ENCODE results near the gene HEBP1. TPM values are rescaled to one million over a fixed set of nuclear protein-coding genes. Genes with fewer than 3 reads are reported as not detected.

Gene HEBP1
- polyA plus RNA-seq, 3 donors: 69.9 to 80.7 (median 75.7) TPM

DNA sequence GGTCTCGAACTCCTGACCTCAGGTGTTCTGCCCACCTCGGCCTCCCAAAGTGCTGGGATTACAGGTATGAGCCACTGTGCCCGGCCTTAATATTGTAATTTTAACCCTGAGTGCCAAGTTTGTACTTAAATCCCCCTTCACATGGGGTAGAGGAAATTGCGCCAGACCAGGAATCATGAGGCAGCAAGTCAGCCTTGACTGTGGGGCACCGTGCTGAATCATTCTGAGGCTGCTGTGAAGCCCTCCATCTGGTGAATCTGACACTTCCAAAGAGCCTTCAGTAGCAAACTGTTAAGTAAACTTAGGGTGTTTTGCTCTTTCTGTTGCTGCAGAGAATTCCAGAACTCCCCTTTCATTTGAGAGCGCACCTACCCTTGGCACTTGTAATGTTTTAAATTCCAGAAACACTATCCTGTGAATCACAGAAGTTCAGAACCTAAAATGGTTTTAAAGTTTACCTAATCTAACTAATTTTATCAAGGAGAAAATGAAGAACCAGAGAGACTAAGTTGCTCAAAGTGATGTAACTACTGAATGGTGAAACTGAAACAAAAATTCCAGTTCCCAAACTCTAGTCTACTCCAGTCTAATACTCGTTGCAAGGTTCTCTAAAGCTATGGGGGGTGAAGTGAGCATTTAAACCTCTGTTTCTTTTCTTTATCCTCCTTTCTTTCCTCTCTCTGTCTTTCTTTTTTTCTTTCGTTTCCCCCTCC is 7.5 kb downstream of the HEBP1 start:
- DNase-seq (ENCODE audit: low read depth in 3 of 3, low spot score in 2 of 3): peak in 1 of 3 donors; percentile 52

DNA sequence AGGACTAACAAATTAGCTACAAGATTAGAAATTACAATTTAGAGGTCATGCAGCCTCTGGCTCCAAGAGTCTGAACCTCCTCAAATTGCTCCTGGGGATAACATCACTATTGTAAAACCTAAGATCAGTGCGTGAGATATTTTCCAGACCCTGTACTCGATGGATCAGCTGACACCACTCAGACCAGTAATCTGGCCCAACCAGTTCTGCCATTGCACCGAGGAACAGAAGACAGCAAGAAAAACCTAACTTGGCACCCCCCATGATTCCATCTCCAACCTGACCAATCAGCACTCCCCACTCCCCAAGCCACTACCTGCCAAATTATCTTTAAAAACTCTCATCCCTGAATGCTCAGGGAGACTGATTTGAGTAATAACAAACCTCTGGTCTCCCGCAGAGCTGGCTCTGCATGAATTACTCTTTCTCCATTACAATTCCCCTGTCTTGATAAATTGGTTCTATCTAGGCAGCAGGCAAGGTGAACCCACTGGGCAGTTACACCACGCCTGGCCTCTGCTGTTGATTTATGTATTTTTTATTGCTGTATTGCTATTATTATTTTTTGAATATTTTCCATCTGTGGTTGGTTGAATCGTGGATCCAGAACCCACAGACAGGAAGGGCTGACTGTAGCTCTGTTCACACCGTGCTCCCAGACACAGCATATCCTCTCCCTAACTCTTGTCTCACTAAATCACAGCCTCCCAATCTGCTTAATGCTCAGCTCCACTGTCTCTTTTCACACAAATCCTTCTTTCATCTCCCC is 9.2 kb downstream of the HEBP1 start:
- no peak for DNase-seq (ENCODE audit: low read depth in 3 of 3, low spot score in 2 of 3)

DNA sequence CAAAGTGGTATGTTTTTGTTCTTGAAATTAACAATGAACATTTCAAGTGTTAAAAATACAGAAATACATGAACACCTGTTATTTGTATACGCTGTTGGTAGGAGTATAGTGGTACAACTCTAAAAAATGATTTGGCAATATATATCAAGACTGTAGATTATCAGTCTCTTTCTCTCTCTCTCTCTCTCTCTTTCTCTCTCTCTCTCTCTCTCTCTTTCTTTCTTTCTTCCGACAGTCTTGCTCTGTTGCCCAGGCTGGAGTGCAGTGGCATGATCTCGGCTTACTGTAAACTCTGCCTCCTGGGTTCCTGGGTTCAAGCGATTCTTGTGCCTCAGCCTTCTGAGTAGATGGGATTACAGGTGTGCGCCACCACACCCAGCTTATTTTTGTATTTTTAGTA is 12.6 kb downstream of the HEBP1 start:
- no peak for DNase-seq (ENCODE audit: low read depth in 3 of 3, low spot score in 2 of 3)

DNA sequence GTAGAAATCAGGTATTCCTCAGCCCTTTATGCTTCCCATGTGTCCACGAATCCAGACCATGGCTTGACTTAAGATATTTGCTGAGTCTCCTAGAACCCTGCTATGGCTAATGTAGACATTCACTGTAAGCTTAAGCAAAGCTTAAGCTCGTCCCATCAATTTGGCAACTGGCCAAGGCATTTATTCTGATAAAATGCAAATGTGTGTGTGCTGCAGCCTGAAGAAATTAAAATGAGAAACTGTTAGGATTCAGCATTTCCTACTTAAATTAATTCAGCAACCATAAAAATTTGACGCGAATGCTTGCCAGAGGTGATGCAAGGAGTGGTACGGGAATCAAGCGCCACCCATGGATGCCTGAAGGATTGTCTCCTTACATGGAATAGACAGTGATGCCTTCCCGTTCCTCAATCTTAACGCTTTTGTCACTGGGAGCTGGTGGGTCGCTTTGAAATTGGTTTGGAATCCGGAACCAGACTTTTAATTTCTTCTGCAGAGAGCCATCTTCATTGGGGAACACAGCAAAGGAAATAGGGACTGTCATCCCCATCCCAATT is 13.2 kb downstream of the HEBP1 start:
- no peak for DNase-seq (ENCODE audit: low read depth in 3 of 3, low spot score in 2 of 3)

DNA sequence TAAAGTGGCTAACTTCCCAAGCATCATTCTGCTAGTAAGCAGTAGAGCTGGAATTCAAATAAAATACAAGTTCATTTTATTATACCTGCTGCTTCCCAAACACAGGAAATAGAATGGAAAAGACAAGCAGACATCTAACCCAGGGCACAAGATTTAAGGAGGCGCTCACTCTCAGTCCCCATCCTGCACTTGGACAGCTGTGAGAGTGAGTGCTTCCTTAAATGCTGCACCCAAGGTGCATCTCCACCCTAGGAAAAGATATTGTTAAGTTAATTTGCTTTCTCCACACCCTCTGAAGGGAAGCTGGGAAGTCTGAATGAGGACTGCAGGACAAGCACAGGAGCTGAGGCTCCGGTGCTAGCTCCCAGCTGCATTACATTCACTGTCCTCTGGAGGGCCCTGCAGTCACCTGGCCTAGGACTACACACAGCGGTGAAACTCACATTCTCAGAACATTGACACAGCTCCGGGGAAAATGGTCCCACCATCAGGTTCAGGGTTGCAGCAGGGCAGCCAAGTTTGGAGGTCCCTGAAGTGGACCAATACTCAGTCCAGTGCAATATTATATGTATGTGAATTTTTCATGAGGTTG is 14.2 kb downstream of the HEBP1 start:
- no peak for DNase-seq (ENCODE audit: low read depth in 3 of 3, low spot score in 2 of 3)

DNA sequence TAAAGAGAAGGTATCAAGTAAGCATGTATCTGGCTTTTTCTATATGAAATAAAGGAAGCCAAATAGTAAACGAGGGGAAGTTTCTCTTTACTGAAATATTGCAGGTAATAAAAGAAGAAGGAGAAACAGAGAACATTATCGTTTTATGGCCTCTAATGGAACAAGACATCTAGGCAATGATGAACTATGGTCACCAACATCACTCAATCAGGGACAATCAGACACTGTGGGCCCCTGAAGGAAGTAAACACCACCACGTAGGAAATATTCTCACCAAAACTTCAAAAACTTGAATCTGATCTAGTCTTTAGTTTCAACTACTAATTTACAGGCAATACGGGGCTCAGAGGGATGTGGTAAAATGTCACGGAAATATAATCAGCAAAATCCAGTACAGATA is 15.9 kb downstream of the HEBP1 start:
- no peak for DNase-seq (ENCODE audit: low read depth in 3 of 3, low spot score in 2 of 3)

DNA sequence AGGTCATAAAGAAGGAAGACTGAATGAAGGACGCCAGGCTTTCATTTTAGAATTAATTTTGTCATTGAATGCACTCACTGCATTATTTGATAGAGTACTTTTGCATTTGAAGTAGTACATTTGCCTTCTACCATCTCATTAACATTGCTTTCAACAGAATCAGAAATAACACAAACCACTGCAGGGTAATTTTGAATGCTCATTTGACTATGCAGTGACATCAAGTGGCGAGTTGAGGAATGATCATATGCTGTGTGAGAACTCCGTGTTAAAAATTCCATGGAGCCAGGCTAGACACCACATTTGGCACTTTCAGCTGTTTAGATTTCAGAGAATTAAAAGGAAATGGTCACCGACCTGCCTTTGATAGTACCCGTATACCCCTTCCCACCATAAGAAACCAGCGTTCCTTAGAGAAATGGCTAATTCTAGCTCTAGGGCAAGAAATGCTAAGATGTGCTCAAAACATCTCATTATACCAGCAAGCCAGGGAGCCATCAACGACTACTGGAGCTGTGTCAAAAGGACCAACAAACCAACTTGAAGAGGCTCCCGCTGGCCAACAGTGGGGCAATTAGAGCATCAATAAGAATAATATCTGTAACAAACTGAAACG is 16.5 kb downstream of the HEBP1 start:
- no peak for DNase-seq (ENCODE audit: low read depth in 3 of 3, low spot score in 2 of 3)

DNA sequence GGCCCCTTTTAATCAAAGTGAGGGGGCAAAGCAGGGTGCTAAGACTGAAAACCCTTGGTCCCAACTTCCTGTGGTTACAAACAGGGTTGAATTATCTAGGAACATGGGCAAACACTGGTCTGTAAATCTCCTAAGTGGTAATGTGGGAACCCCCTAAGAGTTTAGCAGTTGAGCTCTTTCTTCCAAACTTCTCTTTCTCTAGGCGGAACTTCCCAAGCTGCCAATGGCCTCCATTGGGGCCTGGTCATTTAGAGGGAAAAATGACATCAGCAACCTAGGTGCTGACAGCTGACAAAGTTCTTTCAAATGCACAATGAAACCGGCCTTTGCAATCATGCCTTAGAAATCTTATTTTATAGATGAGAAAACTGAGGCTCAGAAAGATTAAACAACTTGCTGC is 17.7 kb downstream of the HEBP1 start:
- no peak for DNase-seq (ENCODE audit: low read depth in 3 of 3, low spot score in 2 of 3)

DNA sequence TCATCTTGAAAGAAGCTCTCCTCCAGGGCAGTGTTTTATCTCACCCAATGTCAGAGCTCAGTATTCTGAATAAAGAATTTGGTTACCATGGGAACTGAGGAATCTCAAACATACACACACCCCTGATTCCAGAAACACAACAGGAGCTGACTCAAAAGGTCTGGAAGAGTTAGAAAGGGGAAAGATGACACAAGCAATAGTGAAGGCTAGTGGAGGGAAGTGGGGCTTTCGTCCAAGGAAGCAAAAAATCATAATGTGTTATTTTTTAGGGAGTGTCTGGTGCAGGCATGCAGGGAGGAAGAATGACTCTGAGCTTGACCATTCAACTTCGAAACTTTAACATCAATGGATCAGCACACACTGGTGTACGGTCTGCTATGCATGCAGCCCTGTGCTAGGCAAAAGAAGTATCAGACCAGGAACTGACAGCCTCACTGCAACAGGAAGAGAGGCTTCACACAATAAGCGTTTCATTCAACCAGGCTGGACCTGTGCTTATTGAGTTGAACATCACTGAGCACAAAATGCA is 20.3 kb downstream of the HEBP1 start:
- no peak for DNase-seq (ENCODE audit: low read depth in 3 of 3, low spot score in 2 of 3)

DNA sequence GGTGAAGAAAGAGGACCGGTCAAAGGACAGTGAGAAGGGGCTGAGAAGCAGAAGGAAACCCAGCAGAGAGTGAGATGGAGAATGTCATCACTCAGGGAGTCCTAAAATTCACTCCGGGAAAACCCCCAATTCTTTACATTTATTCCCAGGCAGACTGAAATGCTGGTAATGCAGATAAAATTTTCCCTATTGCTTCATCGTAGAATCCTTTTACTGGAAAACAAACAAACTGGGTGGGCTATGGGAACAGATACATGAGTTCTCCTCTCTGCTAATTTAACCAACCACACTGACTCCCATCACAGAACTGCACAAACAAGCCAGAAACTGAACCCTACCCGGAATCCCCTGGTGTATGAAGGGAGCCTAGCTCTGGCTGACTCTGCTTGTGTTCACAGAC is 20.9 kb downstream of the HEBP1 start:
- DNase-seq (ENCODE audit: low read depth in 3 of 3, low spot score in 2 of 3): no peak

DNA sequence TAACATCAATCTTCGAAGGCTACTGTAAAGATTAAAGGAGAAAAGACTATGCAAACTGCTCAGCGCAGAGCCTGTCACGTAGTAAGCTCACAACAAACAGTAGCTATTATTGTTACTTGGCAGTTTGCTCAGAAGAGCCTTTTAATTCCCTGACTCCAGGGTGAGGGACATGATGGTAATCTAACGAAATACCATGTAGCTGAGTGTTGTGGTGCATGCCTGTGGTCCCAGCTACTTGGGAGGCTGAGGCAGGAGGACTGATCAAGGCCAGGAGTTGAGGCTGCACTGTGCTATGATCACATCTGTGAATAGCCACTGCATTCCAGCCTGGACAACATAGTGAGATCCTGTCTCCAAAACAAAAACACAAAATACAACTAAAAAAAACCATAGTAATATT is 22.8 kb downstream of the HEBP1 start:
- DNase-seq (ENCODE audit: low read depth in 3 of 3, low spot score in 2 of 3): no peak

DNA sequence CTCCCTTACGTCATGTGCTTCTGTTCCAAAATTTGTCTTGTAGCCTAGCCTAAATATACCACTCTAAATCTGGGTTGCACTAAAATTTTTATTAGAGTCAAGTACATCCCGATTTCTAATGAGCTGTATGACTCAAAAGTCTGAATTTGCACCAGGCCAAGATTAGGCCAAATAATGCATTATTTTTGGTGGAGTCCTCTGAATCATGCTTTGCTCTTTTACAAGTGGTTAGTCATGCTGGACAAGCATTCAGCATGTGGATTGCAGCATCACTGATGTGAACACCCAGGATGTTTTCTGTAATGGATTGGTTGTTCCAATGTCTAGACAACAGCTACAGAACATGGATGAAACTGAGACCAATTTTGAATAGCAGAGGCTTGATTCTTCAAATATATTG is 23.7 kb downstream of the HEBP1 start:
- DNase-seq (ENCODE audit: low read depth in 3 of 3, low spot score in 2 of 3): no peak

DNA sequence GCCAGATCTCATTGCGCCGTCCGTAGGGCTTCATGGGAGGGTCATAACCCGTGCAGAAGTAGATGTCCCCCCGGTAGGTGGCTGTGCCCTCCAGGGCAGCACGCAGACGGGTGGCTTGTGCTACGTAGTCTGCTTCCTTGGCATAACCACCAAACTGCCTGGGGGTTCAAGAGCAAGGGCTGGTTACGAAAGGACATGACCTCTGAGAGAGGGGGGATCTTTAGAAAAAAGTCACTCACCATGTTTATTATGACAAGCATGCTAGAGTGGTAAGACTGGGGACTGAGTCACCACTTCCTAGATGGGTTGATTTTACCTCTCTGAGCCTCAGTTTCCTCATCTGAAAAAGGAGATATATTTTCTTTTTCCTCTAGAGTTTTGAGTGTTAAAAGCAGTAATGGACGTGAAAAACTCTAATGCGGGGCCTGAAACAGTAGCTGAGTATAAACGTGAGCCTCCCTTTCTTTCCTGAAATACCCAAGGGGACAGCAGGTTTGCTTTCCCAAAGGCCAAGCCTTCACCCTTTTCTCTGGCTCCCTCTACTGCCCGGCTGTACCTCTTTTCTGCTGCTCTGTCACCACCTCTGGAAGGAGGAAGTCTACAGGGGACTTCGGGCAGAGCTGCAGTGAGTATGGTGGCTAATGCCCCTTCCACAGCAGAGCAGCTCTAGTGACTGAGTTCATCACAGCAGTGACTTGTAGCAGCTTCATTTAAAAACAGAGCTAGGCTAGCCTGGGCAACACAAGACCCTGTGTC is 24.6 kb downstream of the HEBP1 start:
- DNase-seq (ENCODE audit: low read depth in 3 of 3, low spot score in 2 of 3): no peak

DNA sequence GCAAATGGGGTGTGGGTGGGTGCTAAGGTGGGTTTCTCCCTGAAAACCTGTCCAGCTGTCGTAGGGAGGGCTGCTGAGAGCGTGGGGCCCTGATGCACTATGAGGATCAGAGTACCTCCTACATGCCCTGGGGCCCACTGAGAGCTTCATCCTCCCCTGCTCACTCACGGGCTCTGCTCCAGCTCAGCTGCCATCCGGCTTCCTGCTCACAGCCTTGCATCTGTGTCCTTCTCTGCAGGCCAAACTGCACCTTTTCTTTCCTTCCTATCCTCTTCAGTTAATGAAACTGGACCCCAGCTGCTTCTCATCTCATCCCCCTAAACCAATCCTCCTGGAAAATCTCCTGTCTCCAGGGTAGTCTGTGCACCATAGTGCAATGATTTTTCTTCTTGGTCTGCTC is 25.9 kb downstream of the HEBP1 start:
- DNase-seq (ENCODE audit: low read depth in 3 of 3, low spot score in 2 of 3): no peak

DNA sequence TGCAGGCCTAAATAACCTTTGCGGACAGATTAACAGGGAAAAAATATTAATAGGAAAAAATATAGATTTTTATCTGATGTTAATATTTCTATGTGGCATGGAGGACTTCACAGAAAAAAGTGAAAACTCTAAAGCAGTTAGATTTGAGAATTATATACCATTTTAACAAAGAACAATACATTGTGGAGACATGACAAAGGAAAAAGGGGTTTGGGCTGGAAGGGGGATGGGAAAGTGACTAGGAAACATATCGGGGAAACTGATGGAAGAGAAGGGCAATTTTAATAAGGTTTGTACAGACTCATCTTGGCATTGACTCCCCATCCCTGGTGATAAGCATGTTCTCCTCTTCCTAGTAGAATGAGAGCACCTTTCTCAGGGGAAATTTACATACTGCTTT is 27.0 kb downstream of the HEBP1 start:
- no peak for DNase-seq (ENCODE audit: low read depth in 3 of 3, low spot score in 2 of 3)

DNA sequence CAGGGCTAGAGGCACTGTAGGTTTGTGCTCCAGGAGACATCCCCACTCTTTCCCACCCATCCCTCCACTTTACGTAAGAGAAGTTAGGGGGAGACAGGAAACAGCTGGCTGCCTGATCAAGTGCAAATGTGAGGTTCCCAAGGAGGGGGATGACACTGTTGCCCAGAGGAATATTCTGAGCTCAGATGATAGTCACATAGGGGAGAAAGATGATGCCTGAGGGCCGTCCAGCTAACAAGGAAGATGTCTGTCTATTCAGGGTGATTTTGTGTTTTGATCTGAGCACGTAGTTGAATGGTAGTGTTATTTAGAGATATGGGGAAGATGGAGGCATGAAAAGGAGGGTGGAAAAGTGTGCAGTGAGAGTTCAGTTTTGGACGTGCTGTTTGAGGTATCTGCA is 34.2 kb downstream of the HEBP1 start:
- DNase-seq (ENCODE audit: low read depth in 3 of 3, low spot score in 2 of 3): no peak

DNA sequence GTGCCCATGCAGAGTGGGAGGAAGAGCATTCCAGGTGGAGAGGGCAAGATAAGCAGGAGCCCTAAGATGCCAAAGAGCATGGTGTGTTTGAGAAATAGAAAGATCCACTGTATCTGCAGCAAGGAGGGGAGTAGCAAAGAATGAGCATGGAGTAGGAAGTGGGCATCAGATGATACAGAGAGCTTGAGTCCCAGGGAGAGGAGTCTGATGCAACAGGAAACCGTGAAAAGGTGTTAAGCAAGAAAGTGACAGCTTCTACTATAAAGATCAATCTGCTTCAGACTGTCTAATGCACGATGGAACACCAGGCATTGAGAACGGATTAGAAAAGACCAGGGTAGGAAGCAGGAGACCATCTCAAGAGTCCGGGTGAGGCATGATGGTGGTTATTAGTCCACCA is 35.8 kb downstream of the HEBP1 start:
- DNase-seq (ENCODE audit: low read depth in 3 of 3, low spot score in 2 of 3): no peak

DNA sequence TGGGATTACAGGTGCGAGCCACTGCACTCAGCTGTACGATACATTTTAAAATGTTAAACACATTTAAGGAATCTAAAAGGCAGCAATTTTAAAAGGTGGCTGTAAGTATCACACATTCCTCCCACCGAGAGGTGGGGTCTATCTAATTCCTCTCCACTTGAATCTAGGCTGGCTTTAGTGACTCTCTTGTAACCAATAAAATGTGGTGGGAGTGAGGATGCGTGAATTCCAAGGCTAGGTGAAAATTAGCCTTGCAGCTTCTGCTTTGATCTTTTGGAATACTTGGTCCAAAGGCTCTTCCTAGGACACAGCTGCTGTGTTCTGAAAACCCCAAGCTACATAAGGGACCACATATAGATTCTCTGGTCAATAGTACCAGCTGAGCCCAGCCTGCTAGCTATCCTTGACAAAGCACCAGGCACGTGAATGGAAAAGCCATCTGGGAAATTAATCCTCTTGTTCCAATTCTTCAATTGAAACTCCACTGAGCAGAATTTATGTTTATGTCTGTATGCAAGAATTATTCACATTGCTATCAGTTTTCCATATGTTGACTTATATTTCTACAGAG is 39.3 kb downstream of the HEBP1 start:
- DNase-seq (ENCODE audit: low read depth in 3 of 3, low spot score in 2 of 3): no peak

DNA sequence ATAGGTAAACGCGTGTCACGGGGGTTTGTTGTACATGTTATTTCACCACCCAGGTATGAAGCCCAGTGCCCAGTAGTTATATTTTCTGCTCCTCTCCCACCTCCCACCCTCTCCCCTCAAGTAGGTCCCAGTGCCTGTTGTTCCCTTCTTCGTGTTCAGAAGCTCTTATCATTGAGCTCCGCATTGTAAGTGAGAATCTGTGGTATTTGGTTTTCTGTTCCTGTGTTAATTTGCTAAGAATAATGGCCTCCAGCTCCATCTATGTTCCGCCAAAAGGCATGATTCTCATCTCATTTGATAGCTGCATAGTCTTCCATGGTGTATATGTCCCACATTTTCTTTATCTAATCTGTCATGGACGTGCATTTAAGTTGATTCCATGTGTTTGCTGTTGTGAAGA is 41.2 kb downstream of the HEBP1 start:
- DNase-seq (ENCODE audit: low read depth in 3 of 3, low spot score in 2 of 3): no peak

Data from right renal cortex interstitium (tissue), 3 donors.